H1 (cell line): ENCODE results near the gene TNS4.

ENCODE experiments used
- CTCF ChIP-seq, 3 experiments: IDR thresholded peaks; 1 replicate in 2 of 3; 2 replicates in 1 of 3; pipeline versions ENCODE4 v1.5.1 to v1.6.1; 2011; ENCODE audit warnings: low read length in 3 of 3, mild to moderate bottlenecking in 3 of 3, inconsistent platforms in 2 of 3, low read depth in 1 of 3, moderate library complexity in 1 of 3; ENCODE audit not compliant: insufficient read depth in 1 of 3; ENCODE audit errors: control extremely low read depth in 1 of 3
- EZH2 ChIP-seq: fragments of 200-600 bp; sonication (generic); IDR thresholded peaks from 2 replicates; pipeline ENCODE4 v1.7.1; 2012; ENCODE audit warnings: low read depth, mild to moderate bottlenecking, moderate library complexity, low read length, inconsistent platforms; ENCODE audit not compliant: severe bottlenecking
- GTF2F1 ChIP-seq: IDR thresholded peaks from 2 replicates; pipeline ENCODE4 v1.6.1; 2012; ENCODE audit warnings: low read depth, low read length, improper control_type of control experiment, borderline replicate concordance
- JUND ChIP-seq: IDR thresholded peaks from 2 replicates; pipeline ENCODE4 v1.6.1; 2011; ENCODE audit warnings: mild to moderate bottlenecking, improper control_type of control experiment, low read length
- MAX ChIP-seq: IDR thresholded peaks from 2 replicates; pipeline ENCODE4 v1.6.1; 2012; ENCODE audit warnings: inconsistent platforms
- RAD21 ChIP-seq, 2 experiments: IDR thresholded peaks in 1 of 2; conservative IDR thresholded peaks in 1 of 2; 2 replicates each; pipeline ENCODE4 v1.6.1; 2011; ENCODE audit warnings: low read depth in 2 of 2, low read length in 2 of 2, improper control_type of control experiment in 1 of 2, inconsistent platforms in 1 of 2, mild to moderate bottlenecking in 1 of 2, moderate library complexity in 1 of 2

- TF ChIP-seq CTCF (IDR thresholded peaks at IDR 0.05; ENCODE audit: control extremely low read depth in 1 of 3, insufficient read depth in 1 of 3, low read depth in 1 of 3, low read length in 3 of 3) (no peak), MAX (no peak), JUND (no peak), RAD21 (IDR thresholded peaks at IDR 0.05 in 1 of 2, conservative IDR thresholded peaks at IDR 0.05 in 1 of 2; ENCODE audit: low read depth in 2 of 2, low read length in 2 of 2) (no peak), EZH2 (no peak), GTF2F1 (no peak)
These were observed 32.9 kb downstream of the TNS4 start for GRCh38 chr17:40468560-40468959.
